ENCODE results near the gene SHISA5.

The SHISA5 gene

GRCh38 chr3:48546203-48546829, 42.3 kb upstream of the SHISA5 start:
- CTCF ChIA-PET: no interaction called here
- POLR2A ChIA-PET (ENCODE audit: low non-redundant PET): no interaction called here
- no peak for TF ChIP-seq CTCF (conservative IDR thresholded peaks at IDR 0.05; ENCODE audit: low read depth)
- no peak for DNase-seq (ENCODE audit: low spot score)
- H3K27ac ChIP-seq: no peak overlapping the region; the same call in 1 of the 2 replicates

- H3K27ac ChIP-seq: no peak overlapping the region
Measured at GRCh38 chr3:48544141-48544540, 40.2 kb upstream of the SHISA5 start.

GRCh38 chr3:48543271-48543866, 39.4 kb upstream of the SHISA5 start:
- TF ChIP-seq CTCF (conservative IDR thresholded peaks at IDR 0.05; ENCODE audit: low read depth): no peak
- POLR2A ChIA-PET (ENCODE audit: low non-redundant PET): no interaction called here
- H3K27ac ChIP-seq: peak overlapping the region; percentile 57
- CTCF ChIA-PET: interaction anchor here (0.8 kb wide), 1 partner anchor 199 kb away, joined by 4 read pairs; no protein-coding TSS in a partner anchor
- no peak for DNase-seq (ENCODE audit: low spot score)

More at GRCh38 chr3:48544141-48544540, 40.2 kb upstream of the SHISA5 start:
- TF ChIP-seq CTCF (conservative IDR thresholded peaks at IDR 0.05; ENCODE audit: low read depth): no peak
- DNase-seq (ENCODE audit: low spot score): no peak
- ChIA-PET CTCF (interaction anchor here (0.8 kb wide), 1 partner anchor 198 kb away, joined by 4 read pairs; no protein-coding TSS in a partner anchor), POLR2A (ENCODE audit: low non-redundant PET) (no interaction called here)

- TF ChIP-seq CTCF (conservative IDR thresholded peaks at IDR 0.05; ENCODE audit: low read depth): no peak
- DNase-seq (ENCODE audit: low spot score): no peak
- ChIA-PET CTCF (no interaction called here), POLR2A (ENCODE audit: low non-redundant PET) (no interaction called here)
- no peak overlapping the region for H3K27ac ChIP-seq
Measured at GRCh38 chr3:48538451-48538850, 34.5 kb upstream of the SHISA5 start.

- CTCF ChIA-PET: no interaction called here
- no peak for DNase-seq (ENCODE audit: low spot score)
- no peak for TF ChIP-seq CTCF (conservative IDR thresholded peaks at IDR 0.05; ENCODE audit: low read depth)
- POLR2A ChIA-PET (ENCODE audit: low non-redundant PET): interaction anchor here (0.6 kb wide), 1 partner anchor 14 kb away, joined by 7 read pairs; no protein-coding TSS in a partner anchor
- no peak overlapping the region for H3K27ac ChIP-seq
Measured at GRCh38 chr3:48536785-48537184, 32.8 kb upstream of the SHISA5 start.

- no peak for DNase-seq (ENCODE audit: low spot score)
Measured at GRCh38 chr3:48536116-48536515, 32.1 kb upstream of the SHISA5 start.

More at GRCh38 chr3:48536116-48536515, 32.1 kb upstream of the SHISA5 start:
- TF ChIP-seq CTCF (conservative IDR thresholded peaks at IDR 0.05; ENCODE audit: low read depth): no peak
- ChIA-PET CTCF (no interaction called here), POLR2A (ENCODE audit: low non-redundant PET) (no interaction called here)
- peak overlapping the region; percentile 61 for H3K27ac ChIP-seq
